Esophagus muscularis mucosa (tissue), 3 donors: ENCODE data around the gene NAIF1.

ENCODE experiments used
- CTCF ChIP-seq, 3 experiments: fragments of 200-600 bp in 2 of 3; fragments of 450-650 bp in 1 of 3; sonication (generic) in 2 of 3; IDR thresholded peaks; one replicate each; pipeline ENCODE4 v1.5.1; 2017 to 2019; ENCODE audit warnings: antibody characterized with exemption in 3 of 3, mild to moderate bottlenecking in 2 of 3, moderate library complexity in 1 of 3
- POLR2A ChIP-seq: fragments of 450-650 bp; IDR thresholded peaks from one replicate; pipeline ENCODE4 v1.6.1; 2017; ENCODE audit warnings: antibody characterized with exemption, moderate library complexity, mild to moderate bottlenecking, low read depth

GRCh38 chr9:128056086-128056485 lies 11.0 kb downstream of the NAIF1 start:
- no peak for TF ChIP-seq CTCF (IDR thresholded peaks at IDR 0.05)
- TF ChIP-seq POLR2A: no peak
